A549 (cell line): ENCODE results near the gene RNF167.

Experiments
- EP300 ChIP-seq, 2 experiments: fragments of >200 bp; sonication (Bioruptor Twin); formaldehyde crosslinking; IDR thresholded peaks; 2 replicates in 1 of 2; 3 replicates in 1 of 2; pipeline ENCODE4 v1.6.1; 2016 to 2017
- ESRRA ChIP-seq: fragments of 150-350 bp; IDR thresholded peaks from 2 replicates; pipeline ENCODE4 v1.6.1; 2014; ENCODE audit warnings: mild to moderate bottlenecking, low read length, borderline replicate concordance
- KDM5A ChIP-seq: fragments of 200-600 bp; sonication (generic); IDR thresholded peaks from 2 replicates; pipeline ENCODE4 v1.6.1; 2016; ENCODE audit warnings: antibody characterized with exemption, mild to moderate bottlenecking
- PHF8 ChIP-seq: fragments of 200-600 bp; sonication (generic); IDR thresholded peaks from 2 replicates; pipeline ENCODE4 v1.6.1; 2016; ENCODE audit warnings: low read depth, mild to moderate bottlenecking, antibody characterized with exemption, moderate library complexity, borderline replicate concordance
- POLR2A ChIP-seq: IDR thresholded peaks from 2 replicates; pipeline ENCODE4 v1.6.1; 2012; ENCODE audit warnings: mild to moderate bottlenecking, low read length
- RAD21 ChIP-seq, 2 experiments: fragments of >200 bp in 1 of 2; sonication (Bioruptor Twin) in 1 of 2; formaldehyde crosslinking in 1 of 2; IDR thresholded peaks in 1 of 2; conservative IDR thresholded peaks in 1 of 2; 2 replicates in 1 of 2; 3 replicates in 1 of 2; pipeline ENCODE4 v1.6.1; 2012 to 2018; ENCODE audit warnings: inconsistent platforms in 1 of 2
- ZNF302 ChIP-seq: fragments of 250-450 bp; sonication (Bioruptor Pico); IDR thresholded peaks from 2 replicates; pipeline ENCODE4 v1.9.0; 2021; ENCODE audit warnings: inconsistent platforms, mild to moderate bottlenecking, moderate library complexity
- TF ChIP-seq, protein P1 (sequence below): fragments of >200 bp; sonication (Bioruptor Twin); formaldehyde crosslinking; IDR thresholded peaks from 3 replicates; pipeline ENCODE4 v1.5.1; 2016
- TF ChIP-seq, protein P2 (sequence below): fragments of 250-450 bp; sonication (Bioruptor Pico); IDR thresholded peaks from 2 replicates; pipeline ENCODE4 v1.5.0; 2021; ENCODE audit warnings: mild to moderate bottlenecking, moderate library complexity, borderline replicate concordance

DNA sequence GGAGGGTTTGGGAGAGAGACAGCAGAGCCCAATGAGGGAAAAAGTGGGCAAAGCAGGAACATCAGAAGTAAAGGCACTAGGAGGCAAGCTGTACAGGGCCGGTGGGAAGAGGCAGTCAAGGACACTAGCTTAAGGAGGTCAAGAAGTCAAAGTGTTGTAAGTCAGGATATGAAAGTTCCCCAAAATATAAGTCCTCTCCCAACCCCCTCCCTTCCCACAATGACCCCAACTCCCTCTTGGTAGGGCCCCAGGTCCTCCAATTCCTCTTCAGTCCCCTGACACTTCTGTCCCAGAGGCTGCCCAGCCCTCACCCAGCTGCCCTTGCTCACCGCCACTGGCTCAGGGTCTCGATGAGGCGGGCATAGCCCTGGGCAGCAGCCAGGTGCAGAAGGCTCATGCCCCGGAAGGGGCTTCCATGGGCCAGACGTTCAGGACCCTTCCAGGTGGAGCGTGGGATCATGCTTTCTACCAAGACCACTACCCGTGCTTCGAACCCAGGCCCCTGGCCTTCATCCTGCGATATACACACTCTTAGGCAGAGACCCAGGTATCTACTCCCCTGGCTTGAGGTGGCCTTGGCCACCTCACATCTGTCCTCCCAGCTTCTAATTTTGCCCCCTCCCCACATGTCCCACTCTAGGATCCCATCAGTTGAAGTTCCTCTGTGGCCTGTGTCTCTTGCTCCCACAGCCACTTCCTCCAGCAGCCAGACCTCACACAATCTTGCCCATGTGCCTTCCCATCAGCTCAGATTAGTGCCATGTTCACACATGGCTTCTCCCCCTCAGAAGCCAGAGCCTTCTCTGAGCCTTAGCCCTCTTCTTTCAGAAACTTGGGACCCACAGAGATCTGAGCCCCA is 33.4 kb downstream of the RNF167 start:
- TF ChIP-seq EP300 (IDR thresholded peaks at IDR 0.05): no peak
- TF ChIP-seq, protein P1, sequence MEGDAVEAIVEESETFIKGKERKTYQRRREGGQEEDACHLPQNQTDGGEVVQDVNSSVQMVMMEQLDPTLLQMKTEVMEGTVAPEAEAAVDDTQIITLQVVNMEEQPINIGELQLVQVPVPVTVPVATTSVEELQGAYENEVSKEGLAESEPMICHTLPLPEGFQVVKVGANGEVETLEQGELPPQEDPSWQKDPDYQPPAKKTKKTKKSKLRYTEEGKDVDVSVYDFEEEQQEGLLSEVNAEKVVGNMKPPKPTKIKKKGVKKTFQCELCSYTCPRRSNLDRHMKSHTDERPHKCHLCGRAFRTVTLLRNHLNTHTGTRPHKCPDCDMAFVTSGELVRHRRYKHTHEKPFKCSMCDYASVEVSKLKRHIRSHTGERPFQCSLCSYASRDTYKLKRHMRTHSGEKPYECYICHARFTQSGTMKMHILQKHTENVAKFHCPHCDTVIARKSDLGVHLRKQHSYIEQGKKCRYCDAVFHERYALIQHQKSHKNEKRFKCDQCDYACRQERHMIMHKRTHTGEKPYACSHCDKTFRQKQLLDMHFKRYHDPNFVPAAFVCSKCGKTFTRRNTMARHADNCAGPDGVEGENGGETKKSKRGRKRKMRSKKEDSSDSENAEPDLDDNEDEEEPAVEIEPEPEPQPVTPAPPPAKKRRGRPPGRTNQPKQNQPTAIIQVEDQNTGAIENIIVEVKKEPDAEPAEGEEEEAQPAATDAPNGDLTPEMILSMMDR: no peak
- TF ChIP-seq ZNF302 (CRISPR knock-in tag): no peak
- TF ChIP-seq ESRRA: no peak
- no peak; the same call in 1 of the 2 replicates for TF ChIP-seq POLR2A
- no peak for TF ChIP-seq KDM5A
- TF ChIP-seq, protein P2, sequence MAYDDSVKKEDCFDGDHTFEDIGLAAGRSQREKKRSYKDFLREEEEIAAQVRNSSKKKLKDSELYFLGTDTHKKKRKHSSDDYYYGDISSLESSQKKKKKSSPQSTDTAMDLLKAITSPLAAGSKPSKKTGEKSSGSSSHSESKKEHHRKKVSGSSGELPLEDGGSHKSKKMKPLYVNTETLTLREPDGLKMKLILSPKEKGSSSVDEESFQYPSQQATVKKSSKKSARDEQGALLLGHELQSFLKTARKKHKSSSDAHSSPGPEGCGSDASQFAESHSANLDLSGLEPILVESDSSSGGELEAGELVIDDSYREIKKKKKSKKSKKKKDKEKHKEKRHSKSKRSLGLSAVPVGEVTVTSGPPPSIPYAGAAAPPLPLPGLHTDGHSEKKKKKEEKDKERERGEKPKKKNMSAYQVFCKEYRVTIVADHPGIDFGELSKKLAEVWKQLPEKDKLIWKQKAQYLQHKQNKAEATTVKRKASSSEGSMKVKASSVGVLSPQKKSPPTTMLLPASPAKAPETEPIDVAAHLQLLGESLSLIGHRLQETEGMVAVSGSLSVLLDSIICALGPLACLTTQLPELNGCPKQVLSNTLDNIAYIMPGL: no peak
- no peak for TF ChIP-seq PHF8
- TF ChIP-seq RAD21 (conservative IDR thresholded peaks at IDR 0.05 in 1 of 2, IDR thresholded peaks at IDR 0.05 in 1 of 2): no peak
